ENCODE results near the gene GPR3.
"Not testable (repeated sequence)": the region's sequence is repeated elsewhere in the genome, so short reads cannot be mapped to it uniquely, and the experiment has no call there.

Gene GPR3

DNA sequence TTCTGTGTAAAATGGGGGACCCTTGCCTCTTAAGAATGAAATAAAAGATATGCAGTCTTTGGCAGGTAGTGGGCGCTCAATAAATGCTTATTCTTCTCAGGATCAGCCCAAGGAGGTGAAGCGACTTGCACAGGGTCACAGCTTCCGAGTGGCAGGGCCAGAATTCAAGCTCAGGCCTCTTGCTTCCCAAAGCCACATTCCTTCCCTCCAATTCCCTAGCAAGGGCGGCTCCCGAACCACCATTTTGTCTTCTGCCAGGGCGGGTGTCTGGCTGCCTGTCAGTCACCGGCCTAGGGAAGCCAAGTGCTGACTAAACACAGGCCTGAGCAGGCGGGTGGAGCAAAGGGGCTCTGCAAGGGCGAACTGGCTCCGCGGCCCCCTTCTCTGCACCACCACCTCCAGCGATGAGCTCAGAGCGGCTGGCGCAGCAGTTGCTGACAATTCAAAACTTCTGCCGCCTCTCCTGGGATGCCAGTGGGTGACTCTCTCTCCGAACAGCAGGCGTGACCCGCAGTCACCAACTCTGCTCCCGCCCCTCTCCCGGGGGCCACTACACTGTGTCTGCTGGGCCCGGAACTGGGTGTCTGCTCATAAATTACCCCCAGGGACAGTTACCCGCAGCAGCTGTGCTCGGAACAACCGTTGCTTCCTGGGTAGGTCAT lies 10.8 kb downstream of the GPR3 start:
- TF ChIP-seq CTCF (conservative IDR thresholded peaks at IDR 0.05; ENCODE audit: low read length), result peak; percentile 39
- peak; percentile 72 for DNase-seq (ENCODE audit: low read depth)
- peak overlapping the region; percentile 3 for H3K4me3 ChIP-seq (ENCODE audit: low read length)

- H3K4me3 ChIP-seq (ENCODE audit: low read length), result no peak overlapping the region
- no peak for TF ChIP-seq CTCF (conservative IDR thresholded peaks at IDR 0.05; ENCODE audit: low read length)
- no peak for DNase-seq (ENCODE audit: low read depth)
Observed at GRCh38 chr1:27403931-27404330, 11.5 kb downstream of the GPR3 start.

DNA sequence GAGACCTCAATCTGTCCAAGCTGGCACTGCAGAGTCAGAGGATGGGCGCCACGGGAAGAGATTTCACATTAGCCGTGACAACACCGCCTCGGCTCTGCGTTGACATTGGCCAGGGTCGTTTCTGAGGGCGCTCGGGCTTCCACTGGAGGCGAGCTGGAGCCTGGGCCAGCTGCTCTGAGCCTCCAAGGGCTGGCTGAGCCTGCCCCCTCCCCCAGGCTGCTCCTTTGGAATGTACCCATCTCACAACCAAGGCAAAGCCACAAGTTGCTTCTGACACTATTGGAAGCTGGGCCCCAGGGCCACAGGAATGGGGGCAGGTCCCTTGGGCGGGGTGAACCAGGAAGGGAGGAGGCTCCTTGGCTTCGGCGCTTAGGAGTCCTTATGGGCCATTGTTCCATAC lies 12.7 kb downstream of the GPR3 start:
- peak; percentile 17 for TF ChIP-seq CTCF (conservative IDR thresholded peaks at IDR 0.05; ENCODE audit: low read length)
- DNase-seq (ENCODE audit: low read depth), result peak; percentile 93
- H3K4me3 ChIP-seq (ENCODE audit: low read length), result no peak overlapping the region

- DNase-seq (ENCODE audit: low read depth); H3K4me3 ChIP-seq (ENCODE audit: low read length): not testable (repeated sequence)
Observed at GRCh38 chr1:27405598-27406361, 13.4 kb downstream of the GPR3 start.

DNA sequence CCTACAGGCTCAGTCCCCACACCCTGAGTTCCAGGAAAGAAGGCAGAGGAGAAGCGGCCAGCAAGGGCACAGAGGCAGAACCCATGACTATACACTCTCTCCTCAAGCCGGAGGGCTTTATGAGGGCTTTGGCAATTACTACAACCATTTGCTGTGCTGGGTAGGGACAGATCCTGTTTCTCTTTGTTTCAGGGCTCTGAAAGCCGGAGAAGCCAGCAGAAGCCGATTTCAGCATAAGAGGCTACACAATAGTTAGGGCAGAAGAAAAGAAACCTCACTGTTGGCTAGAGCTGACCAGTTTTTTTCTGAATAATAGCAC lies 13.9 kb downstream of the GPR3 start:
- H3K4me3 ChIP-seq (ENCODE audit: low read length), result no peak overlapping the region
- no peak for DNase-seq (ENCODE audit: low read depth)
- no peak for TF ChIP-seq CTCF (conservative IDR thresholded peaks at IDR 0.05; ENCODE audit: low read length)

- not testable (repeated sequence) for DNase-seq (ENCODE audit: low read depth); H3K4me3 ChIP-seq (ENCODE audit: low read length)
Observed at GRCh38 chr1:27406791-27407190, 14.4 kb downstream of the GPR3 start.

DNA sequence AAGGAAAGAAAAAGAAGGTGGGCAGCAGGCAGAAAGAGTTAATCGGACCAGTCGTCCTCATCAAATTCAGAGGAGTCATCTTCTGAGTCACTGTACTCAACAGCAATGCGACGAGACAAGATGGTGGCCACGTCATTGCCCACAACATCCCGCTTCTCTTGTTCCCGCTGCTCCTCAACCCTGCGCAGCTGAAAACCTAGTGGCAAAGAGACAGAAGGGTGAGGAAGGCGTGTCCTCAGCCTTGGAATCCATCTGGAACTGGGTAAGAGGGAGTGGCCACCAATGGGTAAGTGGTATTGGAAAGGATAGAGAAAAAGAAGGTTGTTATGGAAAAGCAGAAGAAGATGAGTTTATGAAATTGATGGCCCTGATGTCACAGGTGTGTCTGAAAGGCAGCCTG lies 15.7 kb downstream of the GPR3 start:
- H3K4me3 ChIP-seq (ENCODE audit: low read length), result no peak overlapping the region
- no peak for TF ChIP-seq CTCF (conservative IDR thresholded peaks at IDR 0.05; ENCODE audit: low read length)
- no peak for DNase-seq (ENCODE audit: low read depth)

DNA sequence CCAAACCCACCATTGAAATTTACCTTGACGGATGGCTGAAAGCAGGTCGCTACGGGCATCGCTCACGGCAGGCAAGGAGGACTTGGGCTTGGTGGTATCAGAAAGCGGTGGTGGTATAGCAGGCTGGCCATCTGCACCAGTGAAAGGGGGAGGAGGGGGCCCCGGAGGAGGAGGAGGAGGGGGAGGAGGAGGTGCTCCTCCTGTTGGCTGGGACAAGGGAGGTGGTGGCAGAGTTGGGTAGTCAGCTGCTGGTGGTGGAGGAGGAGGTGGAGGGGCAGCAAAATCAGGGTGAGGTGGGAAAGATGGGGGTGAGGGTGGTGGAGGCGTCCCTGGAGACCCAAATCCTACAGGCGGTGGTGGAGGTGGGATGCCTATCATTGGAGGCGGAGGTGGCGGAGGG lies 17.2 kb downstream of the GPR3 start:
- TF ChIP-seq CTCF (conservative IDR thresholded peaks at IDR 0.05; ENCODE audit: low read length), result no peak
- no peak for DNase-seq (ENCODE audit: low read depth)
- no peak overlapping the region for H3K4me3 ChIP-seq (ENCODE audit: low read length)
